ENCODE results near the gene SH2D3C. TPM values are rescaled to one million over a fixed set of nuclear protein-coding genes. Genes with fewer than 3 reads are reported as not detected.

The SH2D3C gene, protein sequence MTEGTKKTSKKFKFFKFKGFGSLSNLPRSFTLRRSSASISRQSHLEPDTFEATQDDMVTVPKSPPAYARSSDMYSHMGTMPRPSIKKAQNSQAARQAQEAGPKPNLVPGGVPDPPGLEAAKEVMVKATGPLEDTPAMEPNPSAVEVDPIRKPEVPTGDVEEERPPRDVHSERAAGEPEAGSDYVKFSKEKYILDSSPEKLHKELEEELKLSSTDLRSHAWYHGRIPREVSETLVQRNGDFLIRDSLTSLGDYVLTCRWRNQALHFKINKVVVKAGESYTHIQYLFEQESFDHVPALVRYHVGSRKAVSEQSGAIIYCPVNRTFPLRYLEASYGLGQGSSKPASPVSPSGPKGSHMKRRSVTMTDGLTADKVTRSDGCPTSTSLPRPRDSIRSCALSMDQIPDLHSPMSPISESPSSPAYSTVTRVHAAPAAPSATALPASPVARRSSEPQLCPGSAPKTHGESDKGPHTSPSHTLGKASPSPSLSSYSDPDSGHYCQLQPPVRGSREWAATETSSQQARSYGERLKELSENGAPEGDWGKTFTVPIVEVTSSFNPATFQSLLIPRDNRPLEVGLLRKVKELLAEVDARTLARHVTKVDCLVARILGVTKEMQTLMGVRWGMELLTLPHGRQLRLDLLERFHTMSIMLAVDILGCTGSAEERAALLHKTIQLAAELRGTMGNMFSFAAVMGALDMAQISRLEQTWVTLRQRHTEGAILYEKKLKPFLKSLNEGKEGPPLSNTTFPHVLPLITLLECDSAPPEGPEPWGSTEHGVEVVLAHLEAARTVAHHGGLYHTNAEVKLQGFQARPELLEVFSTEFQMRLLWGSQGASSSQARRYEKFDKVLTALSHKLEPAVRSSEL
- 0.12 to 0.40 TPM (median 0.15 TPM) in 3 of 5 replicates, not detected in the others for total RNA-seq (2022; extraction: Qiagen RNA extraction; ENCODE audit: low read depth)

DNA sequence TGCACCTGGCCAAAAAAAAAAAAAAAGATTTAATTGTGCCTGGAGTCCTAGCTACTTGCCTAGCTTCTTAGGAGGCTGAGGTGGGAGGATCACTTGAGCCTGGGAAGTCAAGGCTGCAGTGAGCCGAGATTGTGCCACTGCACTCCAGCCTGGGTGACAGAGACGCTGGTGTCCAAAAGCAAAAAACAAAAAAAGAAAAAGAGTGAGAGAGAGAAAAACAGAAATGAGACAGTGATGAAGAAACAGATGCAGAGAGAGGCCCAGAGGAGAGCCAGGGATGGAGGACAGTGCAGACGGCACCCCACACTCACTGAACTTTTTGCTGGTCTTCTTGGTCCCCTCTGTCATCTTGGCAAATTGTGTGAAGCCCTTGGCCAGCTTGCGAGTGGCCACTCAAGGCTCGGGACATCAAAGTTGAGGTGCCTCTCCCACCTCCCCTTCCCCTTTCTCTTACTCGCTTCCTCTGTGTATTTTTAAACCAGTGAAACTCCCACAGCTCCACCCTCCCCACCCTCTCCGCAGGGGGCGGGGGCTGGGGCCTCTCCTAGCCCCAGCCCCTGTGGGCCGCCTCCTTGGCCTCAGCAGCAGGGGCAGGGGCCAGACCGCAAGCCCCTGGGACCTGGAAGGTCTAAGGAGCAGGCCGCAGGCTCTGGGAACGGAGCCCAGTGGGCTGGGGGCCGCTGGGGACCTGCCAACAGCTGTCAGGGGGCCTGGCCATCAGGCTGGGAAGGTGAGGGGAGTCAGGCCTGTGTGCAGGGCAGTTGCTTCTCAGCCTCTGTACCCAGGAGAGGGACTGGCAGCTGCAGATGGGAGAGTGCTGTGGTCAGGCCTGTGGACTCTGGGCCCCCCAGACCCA is at the start of gene SH2D3C:
Gene SH2D3C, minus strand, starts transcription at position 387 of the 856 bp plus-strand sequence. Its CDS starts 39 bp downstream, at position 348.

GRCh38 chr9:127802576-127803443 is 24.3 kb upstream of the SH2D3C start, which contains the start of gene FPGS:
TSS of gene FPGS (plus strand) at chr9:127802882. CDS start at chr9:127802925, 43 bp downstream.

GRCh38 chr9:127785933-127786772 is 7.7 kb upstream of the SH2D3C start, which contains the start of gene CDK9:
TSS of gene CDK9 (plus strand) at chr9:127786034. CDS start at chr9:127786149, 115 bp downstream.

DNA sequence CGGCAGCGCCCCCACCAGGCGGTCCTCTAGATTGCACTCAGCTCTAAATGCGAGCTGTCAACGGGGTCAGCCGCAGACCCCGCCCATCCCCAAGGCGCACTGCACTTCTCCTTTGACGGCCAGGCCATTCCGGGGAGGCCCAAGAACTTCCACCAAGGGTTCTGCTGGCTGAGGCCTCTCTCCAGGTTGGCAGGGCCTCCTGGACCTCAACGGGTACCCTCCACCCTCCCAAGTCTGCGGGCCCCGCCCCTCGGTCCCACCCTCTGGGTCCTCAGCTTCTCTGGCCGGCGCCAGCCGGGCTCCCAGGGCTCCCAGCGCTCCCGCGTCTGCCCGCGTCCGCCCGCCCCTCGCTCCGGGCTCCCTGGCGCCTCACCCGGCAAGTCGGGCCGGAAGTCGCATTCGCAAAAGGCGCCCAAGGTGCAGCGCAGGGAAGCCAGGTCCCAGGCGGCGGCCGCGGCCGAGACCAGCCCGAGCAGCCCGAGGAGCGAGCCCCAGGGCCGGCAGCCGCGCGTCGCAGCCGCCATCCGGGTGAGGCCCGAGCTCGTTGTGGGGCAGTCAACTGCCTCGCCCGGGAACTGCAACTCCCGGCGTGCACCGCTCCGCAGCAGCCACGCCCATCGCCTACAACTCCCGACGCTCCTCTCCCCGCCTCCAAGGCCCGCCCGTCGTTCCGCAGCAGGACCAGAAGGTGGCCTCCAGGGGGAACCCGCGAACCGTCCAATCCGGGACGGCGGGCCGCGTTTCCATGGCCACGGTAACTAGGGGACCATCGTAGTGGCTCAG is 43.5 kb downstream of the SH2D3C start, which contains the start of gene TOR2A:
Gene TOR2A, minus strand, starts transcription at position 548 of the 783 bp plus-strand sequence. Its CDS starts 24 bp downstream, at position 524.

DNA sequence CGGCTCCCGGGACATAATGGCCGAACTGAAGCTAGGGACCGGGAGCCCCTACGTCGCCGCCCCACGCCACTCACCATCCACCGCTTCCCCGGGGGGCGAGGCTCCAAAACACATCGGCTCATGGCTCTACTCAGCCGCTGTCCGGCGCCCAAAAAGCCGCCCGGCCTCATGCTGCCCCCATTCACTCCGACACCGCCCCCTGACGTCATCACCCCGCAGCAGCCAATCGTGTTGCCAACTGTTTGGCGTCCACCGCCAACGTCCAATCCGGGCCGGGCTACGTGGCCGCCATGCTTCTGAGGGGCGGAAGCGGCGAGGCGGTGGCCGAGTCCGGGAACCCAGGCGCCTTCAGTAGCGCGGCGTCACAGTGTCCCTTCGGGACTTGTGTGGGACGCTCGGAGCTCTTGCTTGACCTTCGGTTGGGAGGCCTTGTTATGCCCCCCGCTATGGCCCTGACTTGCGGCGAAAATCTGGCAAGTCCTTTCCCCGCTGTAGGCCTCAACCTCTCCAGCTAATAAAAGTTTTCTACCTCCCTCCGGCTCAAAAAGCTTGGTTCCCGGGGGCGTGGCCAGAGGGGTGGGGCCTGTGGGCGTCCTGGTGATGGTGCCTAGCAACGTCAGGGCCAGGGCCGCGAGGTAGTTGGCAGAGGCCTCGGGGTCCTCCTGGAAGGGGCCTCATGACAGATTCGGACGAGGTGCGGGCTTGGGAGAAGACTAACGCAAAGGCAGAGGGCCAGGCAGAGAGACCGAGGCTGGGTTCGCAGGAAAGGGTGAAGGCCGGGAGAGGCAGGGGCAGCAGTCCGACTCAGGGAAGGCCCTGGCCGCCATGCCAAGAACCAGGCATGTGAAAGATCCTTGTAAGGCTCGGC is 62.8 kb downstream of the SH2D3C start, which contains the start of the genes PTRH1 and TTC16:
Gene PTRH1, minus strand, starts transcription at position 194 of the 868 bp plus-strand sequence. Its CDS starts 24 bp downstream, at position 170.
Gene TTC16, plus strand, starts transcription at position 610 of the 868 bp plus-strand sequence. Its CDS starts 67 bp downstream, at position 677.

DNA sequence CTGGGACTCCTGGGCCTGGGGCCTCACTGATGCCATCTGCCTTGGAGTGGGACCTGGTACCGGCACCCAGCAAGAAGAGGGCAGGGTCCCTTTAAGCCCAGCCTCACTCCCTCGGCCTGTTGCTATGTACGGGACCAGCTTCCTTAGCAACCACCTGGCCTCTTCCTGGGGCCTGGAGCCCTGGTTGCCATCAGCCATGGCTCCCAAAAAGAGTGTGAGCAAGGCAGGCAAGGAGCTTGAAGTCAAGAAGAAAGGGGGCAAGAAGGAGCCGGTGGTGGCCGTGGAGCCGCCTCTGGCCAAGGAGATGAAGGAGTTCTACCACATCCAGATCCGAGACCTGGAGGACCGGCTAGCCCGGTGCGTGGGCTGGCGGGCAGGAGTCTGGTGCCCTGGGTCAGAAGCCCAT is 71.6 kb downstream of the SH2D3C start, which contains the start of gene CFAP157:
Gene CFAP157, plus strand, starts transcription at position 153 of the 406 bp plus-strand sequence. Its CDS starts 44 bp downstream, at position 197.

Other genes with a start within 250 kb of the SH2D3C start
- gene STXBP1, start 166.4 kb downstream of the SH2D3C start, total RNA-seq (2022; extraction: Qiagen RNA extraction; ENCODE audit: low read depth): 14.4 to 19.3 TPM (median 18.2 TPM) in 5 replicates
- gene CFAP157, start 71.7 kb downstream of the SH2D3C start, total RNA-seq (2022; extraction: Qiagen RNA extraction; ENCODE audit: low read depth): 0.09 TPM in 1 of 5 replicates, not detected in the others
- 9.0 to 23.4 TPM (median 17.6 TPM) in 5 replicates for gene PTRH1, start 63.0 kb downstream of the SH2D3C start, total RNA-seq (2022; extraction: Qiagen RNA extraction; ENCODE audit: low read depth)
- 0.05 TPM in 1 of 5 replicates, not detected in the others for gene TTC16, start 62.6 kb downstream of the SH2D3C start, total RNA-seq (2022; extraction: Qiagen RNA extraction; ENCODE audit: low read depth)
- 7.4 to 16.0 TPM (median 14.9 TPM) in 5 replicates for gene TOR2A, start 43.4 kb downstream of the SH2D3C start, total RNA-seq (2022; extraction: Qiagen RNA extraction; ENCODE audit: low read depth)
- gene CDK9, start 7.4 kb upstream of the SH2D3C start, total RNA-seq (2022; extraction: Qiagen RNA extraction; ENCODE audit: low read depth): 40.0 to 51.7 TPM (median 44.6 TPM) in 5 replicates
- 39.9 to 58.3 TPM (median 48.9 TPM) in 5 replicates for gene FPGS, start 24.2 kb upstream of the SH2D3C start, total RNA-seq (2022; extraction: Qiagen RNA extraction; ENCODE audit: low read depth)
- gene ENG, start 76.0 kb upstream of the SH2D3C start, total RNA-seq (2022; extraction: Qiagen RNA extraction; ENCODE audit: low read depth): 0.09 to 0.16 TPM (median 0.11 TPM) in 5 replicates
- 37.7 to 85.9 TPM (median 77.5 TPM) in 5 replicates for gene AK1, start 99.0 kb upstream of the SH2D3C start, total RNA-seq (2022; extraction: Qiagen RNA extraction; ENCODE audit: low read depth)
- 19.1 to 27.6 TPM (median 21.0 TPM) in 5 replicates for gene ST6GALNAC6, start 120.9 kb upstream of the SH2D3C start, total RNA-seq (2022; extraction: Qiagen RNA extraction; ENCODE audit: low read depth)
- gene ST6GALNAC4, start 138.4 kb upstream of the SH2D3C start, total RNA-seq (2022; extraction: Qiagen RNA extraction; ENCODE audit: low read depth): 9.1 to 22.7 TPM (median 18.4 TPM) in 5 replicates
- gene PIP5KL1, start 152.1 kb upstream of the SH2D3C start, total RNA-seq (2022; extraction: Qiagen RNA extraction; ENCODE audit: low read depth): 0.75 to 2.7 TPM (median 2.0 TPM) in 5 replicates
- gene DPM2, start 159.2 kb upstream of the SH2D3C start, total RNA-seq (2022; extraction: Qiagen RNA extraction; ENCODE audit: low read depth): 34.0 to 47.1 TPM (median 44.5 TPM) in 5 replicates
- gene EEIG1, start 202.3 kb upstream of the SH2D3C start, total RNA-seq (2022; extraction: Qiagen RNA extraction; ENCODE audit: low read depth): 39.5 to 62.3 TPM (median 58.8 TPM) in 5 replicates